H4 (cell line): ENCODE data around the gene ZCCHC12. TPM values are rescaled to one million over a fixed set of nuclear protein-coding genes. Genes with fewer than 3 reads are reported as not detected.
"Not testable (repeated sequence)": the region's sequence is repeated elsewhere in the genome, so short reads cannot be mapped to it uniquely, and the experiment has no call there.

Experiments
- DNase-seq: peaks from one replicate; pipeline ENCODE4 v3.0.0-alpha.2; 2015; ENCODE audit warnings: low spot score
- total RNA-seq: library from RNA; depleted of rRNA; stranded (reverse); fragments of >200 nt; shearing (Covaris generic); gene quantifications from 2 replicates; pipeline ENCODE4 v1.2.3, GENCODE V29; 2014; rRNA removed

Gene ZCCHC12
- total RNA-seq, result not detected in 2 replicates

GRCh38 chrX:118823263-118824172 is at the start of gene ZCCHC12:
Gene ZCCHC12, plus strand, starts transcription at chrX:118823824. Its CDS starts 1,421 bp downstream, at chrX:118825245.
- no peak for DNase-seq

- DNase-seq, result no peak
Measured at GRCh38 chrX:118779581-118779980, 44.0 kb upstream of the ZCCHC12 start.

- no peak for DNase-seq
Measured at GRCh38 chrX:118780509-118780908, 43.1 kb upstream of the ZCCHC12 start.

GRCh38 chrX:118780911-118781310 is 42.7 kb upstream of the ZCCHC12 start:
- no peak for DNase-seq

GRCh38 chrX:118795528-118796280 is 27.9 kb upstream of the ZCCHC12 start:
- DNase-seq, result no peak

- DNase-seq, result no peak
Measured at GRCh38 chrX:118802857-118803256, 20.8 kb upstream of the ZCCHC12 start.

GRCh38 chrX:118807151-118808017 is 16.2 kb upstream of the ZCCHC12 start:
- peak; percentile 47 for DNase-seq

- not testable (repeated sequence) for DNase-seq
Measured at GRCh38 chrX:118817257-118817656, 6.4 kb upstream of the ZCCHC12 start.

- no peak for DNase-seq
Measured at GRCh38 chrX:118824173-118824730, 628 bp downstream of the ZCCHC12 start.

- DNase-seq, result no peak
Measured at GRCh38 chrX:118825227-118825626, 1.6 kb downstream of the ZCCHC12 start.

GRCh38 chrX:118839334-118839958 is 15.8 kb downstream of the ZCCHC12 start:
- DNase-seq, result peak; percentile 14

GRCh38 chrX:118847676-118848075 is 24.1 kb downstream of the ZCCHC12 start:
- DNase-seq, result peak; percentile 47

GRCh38 chrX:118853596-118853995 is 30.0 kb downstream of the ZCCHC12 start:
- no peak for DNase-seq

GRCh38 chrX:118855681-118856310 is 32.2 kb downstream of the ZCCHC12 start:
- no peak for DNase-seq

- DNase-seq, result no peak
Measured at GRCh38 chrX:118857006-118857405, 33.4 kb downstream of the ZCCHC12 start.

GRCh38 chrX:118861338-118861737 is 37.7 kb downstream of the ZCCHC12 start:
- no peak for DNase-seq

GRCh38 chrX:118862091-118862490 is 38.5 kb downstream of the ZCCHC12 start:
- DNase-seq, result peak; percentile 6

- DNase-seq, result no peak
Measured at GRCh38 chrX:118862979-118863378, 39.4 kb downstream of the ZCCHC12 start.

- DNase-seq, result no peak
Measured at GRCh38 chrX:118864063-118864635, 40.5 kb downstream of the ZCCHC12 start.

GRCh38 chrX:118865231-118865630 is 41.6 kb downstream of the ZCCHC12 start:
- no peak for DNase-seq
